ELF-1 (cell line): Measurements from ENCODE around the gene JMJD1C.
A peak's percentile ranks its signal among the peaks of the same experiment; 100 is the strongest.

Source experiments
- DNase-seq: peaks from one replicate; pipeline ENCODE4 v3.0.0-alpha.2; 2016; ENCODE audit warnings: low read depth, low spot score

The JMJD1C gene

DNA sequence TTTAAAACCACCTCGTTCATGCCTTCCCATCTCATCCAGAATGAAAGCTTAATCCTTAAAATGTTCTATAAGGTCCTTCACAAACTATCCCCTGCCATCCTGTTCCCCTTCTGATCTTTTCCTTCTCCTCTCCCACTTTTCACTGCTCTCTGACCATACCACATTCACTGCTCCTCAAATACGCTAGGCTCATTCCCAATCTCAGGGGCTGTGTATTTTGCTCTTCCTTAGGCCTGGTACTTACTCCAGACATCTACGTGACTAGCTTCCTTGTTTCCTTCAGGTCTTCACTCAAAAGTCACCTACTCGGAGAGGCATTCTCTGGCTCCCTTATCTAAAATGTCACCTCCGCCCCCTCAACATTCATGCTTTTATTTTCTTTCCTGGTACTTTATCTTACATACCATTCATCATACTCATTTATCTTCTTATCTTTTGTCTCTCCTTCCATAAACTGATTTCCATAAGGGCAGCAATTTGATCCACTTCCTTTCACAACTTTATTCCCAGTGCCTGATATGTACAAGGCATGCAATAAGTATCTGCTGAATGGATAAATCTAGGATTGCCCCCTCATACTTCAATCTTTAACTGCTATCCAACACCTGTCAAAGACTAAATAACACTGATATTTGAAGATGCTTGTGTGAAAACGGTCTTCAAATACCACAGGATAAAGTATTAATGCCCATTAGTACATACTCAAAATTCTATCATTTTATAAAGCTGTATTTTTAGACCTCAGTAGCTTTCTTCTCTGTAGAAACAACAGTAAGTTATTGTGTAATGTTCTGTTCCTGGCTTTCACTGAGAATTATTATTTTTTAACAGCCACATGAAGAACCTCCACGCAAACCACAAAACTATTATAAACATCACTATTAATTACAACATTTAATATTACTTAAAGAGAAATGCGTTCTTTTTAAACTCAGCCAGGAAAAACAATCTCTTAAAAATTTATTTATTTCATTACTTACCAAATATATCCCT lies 27.0 kb downstream of the JMJD1C start:
- no peak for DNase-seq

DNA sequence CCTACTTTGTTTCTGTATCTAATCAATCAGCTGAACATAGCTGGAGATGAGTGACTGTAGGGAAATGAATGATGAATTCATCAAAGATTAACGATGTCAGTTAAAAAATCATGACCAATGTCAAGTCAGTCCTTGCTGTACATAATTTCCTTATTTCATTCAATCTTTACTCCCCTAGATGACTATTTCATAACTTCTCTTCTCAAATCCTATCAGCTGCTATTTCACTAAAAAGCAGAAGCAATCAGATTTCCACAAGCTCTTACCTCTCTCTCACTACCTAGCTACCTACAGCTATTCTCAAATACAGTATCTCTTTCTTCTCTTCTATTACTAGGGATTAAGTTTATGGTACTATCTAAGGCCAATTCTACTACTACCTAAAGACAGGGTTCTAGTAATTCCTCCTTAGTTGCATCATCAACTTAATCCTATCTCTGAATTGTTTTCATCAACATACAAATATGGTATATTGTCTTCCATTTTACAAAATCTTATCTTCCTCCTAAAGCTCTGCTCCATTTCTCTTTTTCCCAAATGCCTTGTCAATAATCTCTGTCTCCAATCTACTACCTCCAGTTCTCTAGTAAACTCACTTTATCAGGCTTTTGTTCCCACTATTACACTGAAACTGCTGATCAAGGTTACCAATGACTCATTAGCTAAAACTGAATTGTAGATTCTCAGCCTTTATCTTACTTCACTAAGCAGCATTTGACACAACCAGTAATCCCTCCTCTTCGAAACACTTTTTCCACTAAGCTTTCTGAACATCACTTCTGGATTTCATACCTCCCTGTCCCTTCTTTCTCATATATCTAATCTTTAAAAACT lies 28.4 kb downstream of the JMJD1C start:
- no peak for DNase-seq

DNA sequence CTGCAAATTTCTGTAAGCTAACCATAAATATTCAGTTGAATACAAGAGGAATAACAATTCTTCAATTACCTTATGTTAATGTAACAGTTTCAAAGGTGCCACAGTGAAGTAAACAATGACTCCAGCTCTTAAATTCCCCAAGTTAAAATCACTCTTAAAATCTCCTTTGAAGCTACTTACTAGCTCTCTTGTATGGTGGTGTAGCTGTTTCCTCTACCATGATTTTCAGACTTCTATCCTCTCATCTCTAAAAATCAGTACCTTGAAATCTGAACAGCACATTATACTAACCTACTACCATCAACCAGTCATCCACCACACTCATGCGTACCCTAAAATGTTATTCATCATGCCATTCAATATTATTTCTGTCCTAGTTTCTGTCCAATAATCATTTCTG lies 29.6 kb downstream of the JMJD1C start:
- no peak for DNase-seq

DNA sequence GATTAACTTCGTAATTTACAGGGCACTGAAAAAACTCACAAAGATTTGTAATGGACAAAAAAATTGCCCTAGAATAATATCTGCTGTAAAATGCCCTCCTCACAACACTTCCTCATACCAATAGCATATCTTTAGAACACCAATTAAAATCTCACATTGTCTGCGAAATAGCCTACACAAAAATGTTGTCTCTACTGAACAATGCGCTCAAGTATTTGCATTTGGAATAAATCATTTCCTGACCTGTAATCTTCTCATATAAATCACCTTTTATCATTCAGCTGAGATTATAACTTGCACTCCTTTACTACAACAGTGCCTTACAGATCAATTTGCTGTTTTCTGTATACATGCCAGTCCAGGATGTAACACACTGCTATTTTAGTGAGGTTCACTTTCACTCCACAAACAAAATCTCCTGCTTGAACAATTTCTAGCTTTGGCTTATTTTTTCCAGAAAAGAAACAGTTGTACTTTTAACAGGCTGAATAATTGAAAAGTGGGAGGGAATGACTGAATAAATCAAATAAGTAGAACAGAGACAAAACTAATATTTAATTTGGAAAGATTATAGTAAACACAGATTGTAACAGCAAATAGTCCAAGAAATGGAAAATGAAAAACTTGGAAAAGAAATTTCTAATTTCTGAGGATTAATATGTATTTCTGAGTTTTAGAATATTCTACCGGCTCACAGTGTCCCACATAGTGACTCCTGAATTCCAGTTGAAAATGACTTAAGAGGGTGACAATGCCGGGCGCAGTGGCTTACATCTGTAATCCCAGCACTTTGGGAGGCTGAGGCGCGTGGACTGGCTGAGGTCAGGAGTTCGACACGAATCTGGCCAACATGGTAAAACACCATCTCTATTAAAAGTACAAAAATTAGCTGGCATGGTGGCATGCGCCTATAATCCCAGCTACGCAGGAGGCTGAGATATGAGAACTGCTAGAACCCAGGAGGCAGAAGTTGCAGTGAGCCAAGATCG lies 30.6 kb downstream of the JMJD1C start:
- DNase-seq, result peak; percentile 32

DNA sequence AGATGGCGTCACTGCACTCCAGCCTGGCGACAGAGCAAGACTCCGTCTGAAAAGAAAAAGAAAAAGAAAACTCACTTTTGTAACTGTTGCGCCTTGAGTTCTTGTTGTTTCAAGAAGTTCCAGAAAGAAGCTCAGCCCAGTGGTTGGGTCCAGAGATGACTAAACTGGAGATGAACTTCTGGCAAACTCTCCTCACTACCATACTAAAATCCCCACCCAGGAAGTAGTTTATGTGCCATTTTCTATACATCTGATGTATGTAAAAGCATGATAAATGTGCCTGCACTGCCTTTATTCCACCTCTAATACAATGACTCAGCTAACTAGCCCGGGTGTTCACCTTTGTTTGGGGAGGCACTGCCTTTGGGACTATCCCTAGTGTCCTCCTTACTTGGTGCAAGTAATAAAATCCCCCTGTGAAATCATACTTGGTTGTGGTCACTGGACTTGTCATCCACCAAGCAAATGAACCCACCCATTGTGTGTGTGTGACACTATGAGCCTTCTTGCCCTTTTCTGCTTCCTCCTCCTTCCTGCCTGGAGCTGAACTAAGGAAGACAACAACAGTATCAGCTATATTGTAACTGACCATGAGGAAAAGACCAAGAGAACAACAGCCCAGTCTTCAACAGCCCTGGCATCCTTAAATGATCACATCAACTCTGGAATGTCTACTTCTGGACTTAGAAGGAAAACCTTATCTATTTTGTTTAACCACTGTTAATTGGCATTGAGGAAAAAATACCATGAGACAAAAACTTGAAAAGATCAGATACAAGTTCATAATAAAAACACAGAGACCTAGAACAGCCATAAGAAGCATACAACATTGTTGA lies 33.6 kb downstream of the JMJD1C start:
- DNase-seq, result no peak

DNA sequence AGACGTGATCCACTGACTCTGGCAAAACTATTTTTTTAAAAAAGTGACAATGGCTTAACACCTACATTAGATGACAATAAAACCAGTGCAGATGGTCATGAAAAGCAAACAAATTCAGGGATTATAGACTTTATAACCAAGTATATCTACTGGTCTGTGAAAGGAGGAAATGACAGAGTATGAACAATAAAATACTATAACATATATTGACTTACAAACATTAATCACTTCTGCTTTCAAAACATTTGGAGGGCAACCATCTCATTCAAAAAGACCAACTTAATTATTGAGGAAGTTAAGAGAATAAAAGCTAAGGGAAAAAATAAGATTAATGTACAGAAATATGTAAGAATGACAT lies 34.8 kb downstream of the JMJD1C start:
- no peak for DNase-seq

DNA sequence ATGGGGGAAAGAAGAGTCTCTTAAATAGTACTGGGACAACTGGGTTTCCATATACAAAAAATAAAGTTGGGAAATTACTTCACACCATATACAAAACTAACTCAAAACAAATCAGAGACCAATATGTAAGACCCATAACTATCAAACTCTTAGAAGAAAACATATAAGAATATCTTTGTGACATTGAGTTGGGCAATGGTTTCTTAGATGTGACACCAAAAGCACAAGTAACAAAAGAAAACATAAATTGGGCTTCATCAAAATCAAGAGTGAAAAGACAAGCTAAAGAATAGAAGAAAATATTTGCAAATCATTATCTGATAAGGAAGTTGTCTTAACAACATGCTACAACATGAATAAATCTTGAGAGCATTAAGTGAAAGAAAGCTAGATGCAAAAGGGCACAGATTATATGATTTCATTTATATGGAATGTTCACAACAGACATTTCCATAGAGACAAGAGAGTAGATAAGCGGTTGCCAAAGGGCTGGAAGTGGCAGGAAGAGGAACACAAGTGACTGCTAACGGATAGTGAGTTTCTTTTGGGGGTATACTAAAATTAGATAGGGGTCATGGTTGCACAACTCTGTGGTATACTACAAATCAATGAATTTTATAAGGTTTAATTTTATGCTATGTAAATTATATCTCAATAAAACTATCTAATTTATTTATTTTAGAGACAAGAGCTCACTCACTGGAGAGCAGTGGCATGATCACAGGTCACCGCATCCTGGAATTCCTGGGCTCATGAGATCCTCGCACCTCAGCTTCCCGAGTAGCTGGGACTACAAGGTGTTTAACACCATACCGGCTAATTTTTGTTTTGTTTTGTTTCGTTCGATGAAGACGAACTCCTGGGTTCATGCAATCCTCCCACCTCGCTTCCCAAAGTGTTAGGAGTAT lies 35.4 kb downstream of the JMJD1C start:
- DNase-seq, result no peak

DNA sequence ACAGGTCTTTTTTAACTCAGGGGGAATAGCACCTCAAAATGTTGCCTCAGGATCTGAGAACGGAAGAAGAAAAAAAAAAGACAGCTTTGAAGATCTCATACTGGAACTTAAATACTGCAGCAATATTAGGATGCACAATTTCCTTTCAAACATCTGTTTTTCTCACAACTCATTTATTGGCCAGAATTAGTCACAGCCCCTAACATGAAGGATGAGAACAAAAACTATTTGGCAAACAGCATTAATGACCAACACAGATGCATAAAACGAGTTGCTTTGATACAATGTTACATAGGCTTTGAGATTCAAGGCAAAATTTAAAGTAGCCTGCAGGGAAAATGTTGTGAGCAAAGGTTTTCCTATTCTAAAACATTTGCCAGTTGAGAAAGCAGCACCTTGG lies 36.5 kb downstream of the JMJD1C start:
- DNase-seq, result no peak

DNA sequence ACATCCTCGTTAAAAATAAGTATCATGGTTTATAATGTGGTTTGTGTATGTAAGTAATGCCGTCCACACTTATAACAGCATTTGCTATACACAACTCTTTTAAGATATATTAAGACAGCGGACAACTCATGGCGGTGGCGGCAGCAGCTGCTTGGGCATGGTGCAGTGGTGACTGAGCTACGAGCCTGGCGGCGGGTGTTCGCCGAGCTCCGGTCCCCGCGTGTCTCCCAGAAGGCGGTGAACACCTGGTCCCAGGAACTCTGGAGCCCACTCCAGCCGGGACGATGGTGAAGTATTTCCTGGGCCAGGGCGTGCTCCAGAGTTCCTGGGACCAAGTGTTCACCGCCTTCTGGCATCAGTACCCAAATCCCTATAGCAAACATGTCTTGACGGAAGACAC lies 38.8 kb downstream of the JMJD1C start:
- no peak for DNase-seq

DNA sequence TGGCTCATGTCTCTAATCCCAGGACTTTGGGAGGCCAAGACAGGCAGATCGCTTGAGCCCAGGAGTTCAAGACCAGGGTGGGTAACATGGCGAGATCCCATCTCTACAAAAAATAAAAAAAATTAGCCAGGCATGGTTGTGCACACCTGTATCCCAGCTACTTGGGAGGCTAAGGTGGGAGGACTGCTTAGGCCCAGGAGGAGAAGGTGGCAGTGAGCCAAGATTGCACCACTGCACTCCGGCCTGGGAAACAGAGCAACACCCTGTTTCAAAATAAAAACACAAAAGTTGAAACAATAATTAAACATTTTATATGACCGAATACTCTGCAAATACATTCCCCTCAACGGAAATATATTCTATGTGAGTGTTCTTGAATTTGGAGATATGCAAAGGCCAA lies 40.3 kb downstream of the JMJD1C start:
- no peak for DNase-seq

DNA sequence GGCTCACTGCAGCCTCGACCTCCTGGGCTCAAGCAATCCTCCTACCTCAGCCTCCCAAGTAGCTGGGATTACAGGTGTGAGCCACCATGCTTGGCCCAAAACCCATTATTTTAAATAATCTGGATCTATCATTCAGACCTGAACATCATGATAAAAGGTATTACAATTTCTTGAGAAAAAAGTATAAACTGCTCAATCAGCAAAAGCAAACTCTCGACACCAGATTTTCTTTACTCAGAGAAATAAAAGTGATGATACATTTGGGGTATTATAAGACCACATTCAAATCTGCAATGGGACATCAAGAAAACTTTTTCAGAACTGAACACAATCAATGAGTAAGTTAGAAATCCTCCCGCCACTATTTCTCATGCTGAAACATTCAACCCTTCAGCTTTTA lies 41.2 kb downstream of the JMJD1C start:
- DNase-seq, result no peak

DNA sequence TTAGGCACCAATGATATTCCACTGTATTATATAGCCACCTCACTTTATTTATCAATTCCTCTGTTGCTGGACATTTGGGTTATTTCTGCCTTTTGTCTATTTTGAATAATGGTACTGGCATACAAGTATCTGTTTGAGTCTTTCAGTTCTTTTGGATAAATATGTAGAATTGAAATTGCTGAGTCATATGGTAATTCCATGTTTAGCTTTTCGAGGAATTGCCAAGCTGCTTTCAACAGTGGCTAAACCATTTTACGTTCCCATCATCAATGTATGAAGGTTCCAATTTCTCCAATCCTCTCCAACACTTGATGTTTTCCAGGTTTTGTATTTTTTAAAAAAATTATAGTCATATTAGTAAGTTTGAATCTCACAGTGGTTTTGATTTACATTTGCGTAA lies 42.3 kb downstream of the JMJD1C start:
- DNase-seq, result no peak

DNA sequence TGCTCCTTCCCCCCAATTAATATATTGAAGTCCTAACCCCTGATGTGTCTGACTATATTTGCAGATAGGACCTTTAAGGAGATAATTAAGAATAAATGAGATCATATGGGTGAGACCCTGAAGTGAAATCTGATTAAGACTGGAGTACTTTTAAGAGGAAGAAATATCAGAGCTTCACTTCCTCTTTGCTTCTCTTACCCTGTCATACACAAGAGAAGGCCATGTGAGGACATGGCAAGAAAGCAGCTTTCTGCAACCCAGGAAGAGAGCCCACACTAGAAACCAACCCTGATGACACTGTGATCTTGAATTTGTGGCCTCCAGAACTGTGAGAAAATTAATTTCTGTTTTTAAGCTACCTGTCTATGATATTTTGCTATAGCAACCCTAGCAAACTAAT lies 44.2 kb downstream of the JMJD1C start:
- no peak for DNase-seq

DNA sequence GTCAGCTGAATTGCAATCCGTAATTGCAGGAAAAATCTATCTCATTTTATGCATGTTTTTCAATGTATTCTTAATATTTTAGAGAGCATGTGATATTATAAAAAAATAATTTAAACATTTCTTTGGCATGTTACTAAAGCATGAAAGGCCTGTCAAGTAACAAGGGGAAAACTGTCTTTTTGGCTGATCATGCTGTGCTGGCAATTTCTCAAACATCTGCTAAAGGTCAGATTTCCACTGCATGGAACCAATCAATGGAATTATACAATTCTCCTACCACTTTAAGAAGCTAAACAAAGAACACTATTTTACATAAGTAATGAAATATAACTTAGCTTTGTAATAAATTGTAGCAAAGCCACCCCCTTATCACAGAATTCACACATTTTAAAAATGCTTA lies 49.4 kb downstream of the JMJD1C start:
- DNase-seq, result no peak

DNA sequence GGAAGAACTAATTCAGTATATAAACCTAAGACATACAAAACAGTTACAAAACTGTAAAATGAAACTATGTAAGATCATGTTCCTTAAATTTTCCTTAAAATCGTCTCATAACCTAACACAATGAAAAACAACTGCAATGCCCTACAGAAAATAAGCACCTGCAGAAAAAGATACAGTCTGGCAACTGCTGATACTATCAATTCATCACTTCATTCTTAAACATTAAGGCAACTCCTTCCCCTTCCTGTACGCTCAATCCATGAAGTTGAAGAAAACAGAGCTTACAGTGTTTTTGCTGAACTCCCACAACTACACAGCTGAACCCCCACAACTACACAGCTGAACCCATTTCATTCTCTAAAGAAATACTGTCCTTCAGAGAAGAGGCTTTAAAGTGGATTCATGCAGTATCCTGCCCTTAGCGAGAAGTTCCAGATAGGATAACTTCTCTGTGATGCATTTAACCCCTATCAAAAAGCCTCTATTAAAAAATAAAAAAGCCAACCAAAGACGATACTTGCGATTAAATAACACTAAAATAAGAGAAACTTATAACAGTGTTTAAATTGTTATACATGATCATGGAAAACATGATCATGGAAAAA lies 50.0 kb downstream of the JMJD1C start:
- no peak for DNase-seq

DNA sequence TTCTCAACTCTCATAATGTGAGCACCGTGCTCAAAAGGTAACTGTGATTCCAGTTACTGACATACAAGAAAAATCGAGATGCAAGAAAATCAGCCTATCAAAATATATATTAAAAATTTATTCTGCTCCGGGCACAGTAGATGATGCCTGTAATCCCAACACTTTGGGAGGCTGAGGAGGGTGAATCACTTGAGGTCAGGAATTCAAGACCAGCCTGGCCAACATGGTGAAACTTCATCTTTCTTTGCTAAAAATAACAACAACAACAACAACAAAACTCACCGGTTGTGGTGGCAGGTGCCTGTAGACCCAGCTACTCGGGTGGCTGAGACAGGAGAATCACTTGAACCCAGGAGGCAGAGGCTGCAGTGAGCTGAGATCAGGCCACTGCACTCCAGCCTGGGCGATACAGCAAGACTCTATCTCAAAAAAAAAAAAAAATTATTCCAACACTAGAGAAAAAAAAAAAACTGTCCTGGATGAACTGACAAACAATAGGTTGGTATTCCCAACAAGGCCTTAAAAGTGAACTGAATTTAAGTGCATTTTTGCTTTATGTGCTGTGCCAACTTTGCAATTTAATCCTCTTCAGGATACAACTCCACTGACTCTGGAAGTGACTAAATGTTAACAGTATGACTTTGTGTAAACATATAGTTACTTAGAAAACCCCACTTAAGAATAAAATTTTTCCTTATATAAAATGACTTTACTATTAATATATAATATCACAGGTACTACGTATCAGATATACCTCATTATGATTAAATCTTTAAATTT lies 51.1 kb downstream of the JMJD1C start:
- DNase-seq, result no peak

DNA sequence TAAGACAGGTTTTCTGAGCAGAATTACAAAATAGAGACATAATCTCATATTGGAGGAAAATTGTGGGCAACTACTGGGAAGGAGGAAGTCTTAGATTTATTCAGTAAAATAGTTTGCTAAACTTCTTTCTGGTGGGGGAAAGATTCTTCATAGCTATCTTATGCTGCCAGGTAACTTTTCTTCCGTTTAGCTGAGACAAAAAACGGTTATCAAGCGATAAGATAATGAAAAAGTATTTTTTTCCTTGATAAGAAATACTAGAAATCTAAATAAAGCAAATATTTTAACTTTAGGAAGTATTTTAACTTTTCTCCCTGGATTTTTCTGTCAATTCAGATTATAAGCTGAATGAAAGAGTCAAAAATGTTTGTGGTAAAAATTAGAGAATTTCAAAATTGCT lies 52.3 kb downstream of the JMJD1C start:
- DNase-seq, result no peak

DNA sequence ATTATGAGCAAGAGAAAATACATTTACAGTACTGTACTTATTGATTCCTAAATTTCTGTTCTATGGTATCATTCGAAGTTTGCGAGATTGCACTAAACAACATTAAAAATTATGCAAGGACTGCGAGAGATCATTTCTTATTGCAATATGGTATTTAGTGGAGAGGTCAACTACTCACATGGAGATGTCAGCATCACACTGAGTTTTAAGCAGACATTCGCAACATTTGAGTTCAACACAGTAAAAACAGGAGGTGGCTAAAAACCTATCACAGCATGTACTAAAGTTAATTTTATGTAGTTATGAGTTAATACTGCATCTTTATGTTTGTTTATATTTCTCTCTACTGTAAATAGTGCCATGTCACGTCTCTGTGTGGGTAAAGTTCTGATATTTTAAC lies 53.5 kb downstream of the JMJD1C start:
- no peak for DNase-seq
